Central memory CD4-positive, alpha-beta T cell (primary cell): ENCODE measurements around the gene NR3C1.
"Not testable (repeated sequence)": the region's sequence is repeated elsewhere in the genome, so short reads cannot be mapped to it uniquely, and the experiment has no call there.

ENCODE experiments used
- DNase-seq: peaks from one replicate; pipeline ENCODE4 v3.0.0; 2022

Gene NR3C1

GRCh38 chr5:143334380-143334779, 69.1 kb downstream of the NR3C1 start:
- not testable (repeated sequence) for DNase-seq

GRCh38 chr5:143331956-143332355, 71.5 kb downstream of the NR3C1 start:
- no peak for DNase-seq

- DNase-seq, result no peak
Measured at GRCh38 chr5:143329843-143330242, 73.6 kb downstream of the NR3C1 start.

- no peak for DNase-seq
Measured at GRCh38 chr5:143328589-143329220, 74.8 kb downstream of the NR3C1 start.

GRCh38 chr5:143325086-143325485, 78.4 kb downstream of the NR3C1 start:
- DNase-seq, result not testable (repeated sequence)

- not testable (repeated sequence) for DNase-seq
Measured at GRCh38 chr5:143322931-143323630, 80.4 kb downstream of the NR3C1 start.

- no peak for DNase-seq
Measured at GRCh38 chr5:143322176-143322575, 81.3 kb downstream of the NR3C1 start.

GRCh38 chr5:143319437-143320227, 83.9 kb downstream of the NR3C1 start:
- DNase-seq, result no peak

- DNase-seq, result no peak
Measured at GRCh38 chr5:143318833-143319232, 84.7 kb downstream of the NR3C1 start.

GRCh38 chr5:143318270-143318669, 85.2 kb downstream of the NR3C1 start:
- no peak for DNase-seq

- DNase-seq, result no peak
Measured at GRCh38 chr5:143316844-143317631, 86.4 kb downstream of the NR3C1 start.

- DNase-seq, result no peak
Measured at GRCh38 chr5:143316337-143316736, 87.1 kb downstream of the NR3C1 start.

- no peak for DNase-seq
Measured at GRCh38 chr5:143315929-143316328, 87.6 kb downstream of the NR3C1 start.

GRCh38 chr5:143315214-143315613, 88.3 kb downstream of the NR3C1 start:
- DNase-seq, result no peak

- DNase-seq, result no peak
Measured at GRCh38 chr5:143314659-143315058, 88.8 kb downstream of the NR3C1 start.

GRCh38 chr5:143314099-143314498, 89.4 kb downstream of the NR3C1 start:
- DNase-seq, result no peak

- DNase-seq, result no peak
Measured at GRCh38 chr5:143313298-143313852, 90.1 kb downstream of the NR3C1 start.

GRCh38 chr5:143312822-143313221, 90.7 kb downstream of the NR3C1 start:
- no peak for DNase-seq

GRCh38 chr5:143311955-143312354, 91.5 kb downstream of the NR3C1 start:
- no peak for DNase-seq

- no peak for DNase-seq
Measured at GRCh38 chr5:143311428-143311827, 92.1 kb downstream of the NR3C1 start.

GRCh38 chr5:143309661-143310431, 93.6 kb downstream of the NR3C1 start:
- DNase-seq, result no peak

- DNase-seq, result no peak
Measured at GRCh38 chr5:143308731-143309130, 94.8 kb downstream of the NR3C1 start.
